Measurements from ENCODE around the gene TEPSIN. TPM values are rescaled to one million over a fixed set of nuclear protein-coding genes. Genes with fewer than 3 reads are reported as not detected.

Gene TEPSIN
- total RNA-seq, 1 experiment from 2014 or later: 38.8 TPM

GRCh38 chr17:81197831-81198490 lies 40.9 kb downstream of the TEPSIN start:
- Histone ChIP-seq H4K20me1 (ENCODE audit: control insufficient read depth, insufficient read depth, insufficient read length) (no peaks in the 10 kb centered on the region), H2BK120ac (ENCODE audit: low read depth, low read length, poor library complexity, severe bottlenecking) (no peak overlapping the region), H3K23me2 (ENCODE audit: insufficient read length, low read depth, low read length, poor library complexity, severe bottlenecking) (no peaks in the 10 kb centered on the region), H2AK5ac (ENCODE audit: insufficient read length, low read length) (no peak overlapping the region), H3K23ac (ENCODE audit: insufficient read length, low read depth, low read length) (no peak overlapping the region), H4K5ac (ENCODE audit: insufficient read length, low read depth, low read length) (no peak overlapping the region), H4K91ac (ENCODE audit: insufficient read length, low read depth, low read length) (no peak overlapping the region), H3K14ac (ENCODE audit: insufficient read depth, low read length) (no peak overlapping the region), H3K79me1 (ENCODE audit: insufficient read depth, low read depth, low read length, poor library complexity, severe bottlenecking) (no peaks in the 10 kb centered on the region), H4K8ac (replicated peaks; ENCODE audit: insufficient read length, low read depth, low read length) (no peak overlapping the region), H2BK15ac (ENCODE audit: low read depth, low read length) (no peak overlapping the region), H2BK20ac (ENCODE audit: low read depth, low read length, poor library complexity, severe bottlenecking) (no peak overlapping the region), H3K18ac (ENCODE audit: insufficient read length, low read depth, low read length) (no peak overlapping the region), H3T11ph (ENCODE audit: low read length) (no peak overlapping the region), H3K9me3 (ENCODE audit: control insufficient read depth, low read depth, low read length) (no peaks in the 10 kb centered on the region), H2AFZ (ENCODE audit: low read length) (no peak overlapping the region), H3K4me1 (ENCODE audit: insufficient read depth, low read length) (no peaks in the 10 kb centered on the region), H2BK5ac (ENCODE audit: insufficient read length, low read length) (no peak overlapping the region), H3K79me2 (ENCODE audit: insufficient read depth, low read length) (no peaks in the 10 kb centered on the region), H3K9ac (ENCODE audit: extremely low read depth, insufficient read length, low read length) (no peak overlapping the region), H2BK12ac (ENCODE audit: insufficient read length, low read depth, low read length) (no peak overlapping the region), H3K56ac (ENCODE audit: insufficient read length, low read depth, low read length) (no peak overlapping the region), H3K4ac (ENCODE audit: low read depth, low read length) (no peak overlapping the region), H3K27me3 (ENCODE audit: insufficient read depth, low read length) (no peaks in the 10 kb centered on the region), H3K4me2 (ENCODE audit: insufficient read depth, insufficient read length, low read length) (no peak overlapping the region), H3K27ac (ENCODE audit: insufficient read length, low read depth, low read length) (no peak overlapping the region)
- DNase-seq: no peak
- no peak overlapping the region for H3K27ac Mint-ChIP-seq
- no peaks in the 10 kb centered on the region for H3K27me3 Mint-ChIP-seq (ENCODE audit: low read depth)
- peaks cover 3% of the 10 kb centered on the region in 2 experiments; a peak in 2 of 4 replicates for H3K4me1 Mint-ChIP-seq
- TF ChIP-seq CTCF (conservative IDR thresholded peaks at IDR 0.05): no peak
- peaks cover 0 to 22% (median 13%) of the 10 kb centered on the region in 3 experiments; a peak in 5 of 7 replicates for H3K36me3 Mint-ChIP-seq (ENCODE audit: insufficient read depth in 1 of 3, low read depth in 3 of 3)
- H3K4me3 Mint-ChIP-seq: no peak overlapping the region
- no CpG with 5 or more reads among the region's 21 CpGs for WGBS (ENCODE audit: extremely low coverage, insufficient read length, low lambda C conversion rate)
- H3K9me3 Mint-ChIP-seq: no peaks in the 10 kb centered on the region
